GM20000 (cell line): ENCODE results near the gene ASS1.

Experiments
- DNase-seq: peaks from one replicate; pipeline ENCODE4 v3.0.0; 2012; ENCODE audit warnings: low spot score
- TF ChIP-seq, protein P1 (sequence below): IDR thresholded peaks from 2 replicates; pipeline ENCODE4 v1.5.1; 2012; ENCODE audit warnings: mild to moderate bottlenecking, control low read depth; ENCODE audit errors: extremely low read depth, missing control alignments

ASS1 gene

GRCh38 chr9:130542038-130542437, 97.3 kb downstream of the ASS1 start:
- no peak for DNase-seq
- TF ChIP-seq, protein P1, sequence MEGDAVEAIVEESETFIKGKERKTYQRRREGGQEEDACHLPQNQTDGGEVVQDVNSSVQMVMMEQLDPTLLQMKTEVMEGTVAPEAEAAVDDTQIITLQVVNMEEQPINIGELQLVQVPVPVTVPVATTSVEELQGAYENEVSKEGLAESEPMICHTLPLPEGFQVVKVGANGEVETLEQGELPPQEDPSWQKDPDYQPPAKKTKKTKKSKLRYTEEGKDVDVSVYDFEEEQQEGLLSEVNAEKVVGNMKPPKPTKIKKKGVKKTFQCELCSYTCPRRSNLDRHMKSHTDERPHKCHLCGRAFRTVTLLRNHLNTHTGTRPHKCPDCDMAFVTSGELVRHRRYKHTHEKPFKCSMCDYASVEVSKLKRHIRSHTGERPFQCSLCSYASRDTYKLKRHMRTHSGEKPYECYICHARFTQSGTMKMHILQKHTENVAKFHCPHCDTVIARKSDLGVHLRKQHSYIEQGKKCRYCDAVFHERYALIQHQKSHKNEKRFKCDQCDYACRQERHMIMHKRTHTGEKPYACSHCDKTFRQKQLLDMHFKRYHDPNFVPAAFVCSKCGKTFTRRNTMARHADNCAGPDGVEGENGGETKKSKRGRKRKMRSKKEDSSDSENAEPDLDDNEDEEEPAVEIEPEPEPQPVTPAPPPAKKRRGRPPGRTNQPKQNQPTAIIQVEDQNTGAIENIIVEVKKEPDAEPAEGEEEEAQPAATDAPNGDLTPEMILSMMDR: no peak

DNA sequence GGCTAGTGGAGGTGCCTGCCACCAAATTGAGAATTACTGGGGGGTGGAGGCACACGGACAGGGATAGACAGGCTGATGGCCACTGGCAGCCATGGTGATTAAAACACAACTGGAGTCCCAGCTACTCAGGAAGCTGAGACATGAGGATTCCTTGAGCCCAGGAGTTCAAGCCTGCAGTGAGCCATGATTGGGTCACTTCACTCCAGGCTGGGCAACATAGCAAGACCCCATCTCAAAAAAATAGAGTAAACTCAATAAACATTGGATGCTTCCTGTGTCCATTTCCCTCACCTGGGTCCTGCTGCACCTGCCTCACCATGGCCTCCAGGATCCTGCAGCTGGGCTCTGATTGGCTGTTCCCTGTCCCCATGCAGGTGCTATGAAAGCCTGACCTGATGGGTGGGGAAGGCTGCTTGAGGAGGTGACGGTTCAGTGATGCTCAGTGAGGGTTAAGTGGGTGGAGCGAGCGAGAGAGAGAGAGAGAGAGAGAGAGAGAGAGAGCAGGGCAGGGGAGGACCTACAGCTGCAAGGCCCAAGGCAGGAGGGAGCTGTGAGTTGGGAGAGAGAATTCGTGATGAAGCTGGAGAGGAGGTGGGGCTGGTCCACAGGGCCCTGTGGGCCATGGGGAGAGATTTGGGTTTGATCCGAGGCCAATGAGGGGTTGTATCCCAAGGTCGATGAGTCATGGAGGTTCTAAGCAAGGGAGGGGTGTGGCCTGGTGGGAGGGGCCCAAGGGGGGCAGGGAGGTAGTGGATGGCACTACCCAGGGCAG, 97.9 kb downstream of the ASS1 start:
- DNase-seq: no peak
- TF ChIP-seq, protein P1: no peak

DNA sequence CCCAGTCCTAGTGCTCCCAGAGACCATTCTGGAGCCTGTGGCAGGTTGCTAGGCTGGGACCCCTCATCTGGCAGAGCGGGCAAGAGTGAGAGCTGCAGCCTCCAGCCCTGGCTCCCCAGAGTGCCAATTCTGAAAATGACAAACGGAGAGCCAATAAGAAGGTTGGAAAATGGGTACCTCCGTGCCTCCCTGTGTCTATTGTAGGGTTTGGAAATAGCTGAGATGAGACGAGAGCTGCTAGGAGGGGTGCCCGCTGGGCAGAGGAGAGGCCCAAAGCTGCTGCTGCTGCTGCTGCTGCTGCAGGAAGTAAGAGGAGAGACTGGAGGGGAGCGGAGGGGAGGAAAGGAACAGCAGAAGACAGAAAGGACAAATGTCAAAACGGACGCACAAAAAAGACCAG, 98.6 kb downstream of the ASS1 start:
- DNase-seq: no peak

DNA sequence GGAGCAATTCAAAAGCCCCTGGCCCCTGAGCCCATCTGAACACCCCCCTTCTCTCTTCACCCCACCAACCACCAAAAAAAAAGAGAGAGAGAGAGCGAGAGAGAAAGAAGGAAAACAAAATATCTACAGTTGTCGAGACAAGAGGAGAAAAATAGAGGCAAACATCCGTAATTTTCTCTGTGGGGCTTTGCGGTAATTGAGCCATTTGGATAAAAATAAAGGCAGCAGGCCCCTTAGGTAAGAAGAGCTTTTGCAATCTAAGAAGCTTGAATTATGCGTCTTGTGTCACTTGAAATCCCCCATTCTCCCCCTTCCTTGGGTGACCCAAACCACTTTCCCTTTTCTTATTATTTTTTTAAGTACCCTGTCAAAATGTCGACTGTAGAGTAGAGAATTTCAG, 99.1 kb downstream of the ASS1 start:
- no peak for DNase-seq
- TF ChIP-seq, protein P1: no peak

More for the DNA sequence above, 98.6 kb downstream of the ASS1 start:
- TF ChIP-seq, protein P1: no peak

DNA sequence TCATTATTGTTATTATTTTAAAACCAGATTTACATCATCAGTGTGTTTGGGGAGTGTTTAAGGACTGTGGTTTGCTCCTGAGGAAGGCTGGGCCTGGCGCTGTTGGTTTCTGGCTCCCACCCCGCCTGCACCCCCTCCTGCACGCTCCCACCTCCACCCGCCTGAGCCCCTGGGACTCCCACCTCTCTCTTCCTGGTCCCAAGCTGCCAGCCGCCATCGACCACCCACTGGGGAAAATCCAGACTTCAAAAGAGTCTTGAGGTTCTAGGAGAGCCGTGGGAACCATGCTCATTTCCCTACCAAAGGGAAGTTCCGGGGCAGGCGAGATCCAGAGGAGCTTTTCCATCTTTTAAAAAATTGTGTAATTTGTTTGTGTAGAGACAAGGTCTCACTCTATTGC, 99.6 kb downstream of the ASS1 start:
- TF ChIP-seq, protein P1: no peak
- DNase-seq: no peak

DNA sequence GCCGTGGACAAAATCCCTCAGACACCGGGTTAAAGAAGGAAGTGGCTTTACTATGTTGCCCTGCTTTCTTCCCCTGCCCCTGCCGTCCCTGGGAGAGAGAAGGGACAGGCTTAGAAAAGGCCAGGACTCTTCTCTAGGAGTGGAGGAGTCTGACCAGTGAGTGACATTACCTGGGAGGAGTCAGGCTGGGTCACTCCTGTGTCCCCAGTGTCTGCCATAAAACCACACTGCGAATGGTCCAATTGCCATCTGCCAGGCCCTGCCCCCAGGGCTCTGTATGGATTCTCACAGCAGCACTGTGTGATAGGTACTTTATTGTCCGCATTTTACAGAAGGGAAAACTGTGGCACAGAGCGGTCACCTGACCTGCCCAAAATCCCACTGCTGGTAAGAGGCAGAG, 103.3 kb downstream of the ASS1 start:
- TF ChIP-seq, protein P1: no peak
- no peak for DNase-seq

GRCh38 chr9:130549093-130549735, 104.5 kb downstream of the ASS1 start:
- TF ChIP-seq, protein P1: no peak
- no peak for DNase-seq
